ENCODE measurements around the gene ESYT3. TPM values are rescaled to one million over a fixed set of nuclear protein-coding genes. Genes with fewer than 3 reads are reported as not detected.

ESYT3 gene
- total and polyA plus RNA-seq, 9 of the 15 experiments (the other 6 are each of a cell fraction or from before 2014, with no cell fraction given) = not detected

GRCh38 chr3:138396752-138397410 is 37.5 kb upstream of the ESYT3 start:
- no peaks in the 10 kb centered on the region for H4K20me1 ChIP-seq (replicated peaks; ENCODE audit: control insufficient read depth, insufficient read depth, low read length)
- BruUV-seq (replicated peaks) = no TSS peak
- no peak overlapping the region for H3K9ac ChIP-seq (ENCODE audit: insufficient read depth in 1 of 2, low read depth in 2 of 2, low read length in 2 of 2)
- no peaks in the 10 kb centered on the region for H3K9me3 ChIP-seq (replicated peaks; ENCODE audit: control insufficient read depth, insufficient read depth, low read depth, low read length)
- no peak for TF ChIP-seq HNRNPH1 (optimal IDR thresholded peaks at IDR 0.05; ENCODE audit: low read depth, low read length)
- TF ChIP-seq ATF6 (CRISPR knock-in tag; IDR thresholded peaks at IDR 0.05) = no peak
- no peak for TF ChIP-seq NFE2 (IDR thresholded peaks at IDR 0.05; ENCODE audit: low read depth)
- TF ChIP-seq E2F6 (IDR thresholded peaks at IDR 0.05; ENCODE audit: borderline replicate concordance in 1 of 2, extremely low read depth in 1 of 2, insufficient read depth in 1 of 2, insufficient read length in 1 of 2, low read depth in 1 of 2, low read length in 1 of 2, poor library complexity in 1 of 2, severe bottlenecking in 1 of 2) = no peak
- no peak for TF ChIP-seq ZNF436 (CRISPR knock-in tag; IDR thresholded peaks at IDR 0.05)
- TF ChIP-seq SRSF9 (IDR thresholded peaks at IDR 0.05; ENCODE audit: borderline replicate concordance, low read depth, low read length) = no peak
- TF ChIP-seq SRF (CRISPR knock-in tag; IDR thresholded peaks at IDR 0.05) = no peak
- FAIRE-seq = no peak
- H3K27ac ChIP-seq (ENCODE audit: extremely low read depth, low read depth, low read length) = no peak overlapping the region
- H3K4me1 ChIP-seq (replicated peaks in 1 of 2; ENCODE audit: control insufficient read depth in 2 of 2, insufficient read depth in 2 of 2, low read length in 2 of 2) = no peaks in the 10 kb centered on the region
- no peak overlapping the region for H3K4me3 ChIP-seq
- no peaks in the 10 kb centered on the region for H3K36me3 ChIP-seq (ENCODE audit: control insufficient read depth, insufficient read depth, low read length)
- ChIA-PET POLR2A (interaction anchor here (0.7 kb wide), 1 partner anchor 550 kb away, joined by 3 read pairs; no protein-coding TSS in a partner anchor), CTCF (ENCODE audit: low intra/inter-chr PET ratio) (no interaction called here)
- no peak overlapping the region for H2AFZ ChIP-seq (ENCODE audit: low read depth, low read length)
- H3K9me1 ChIP-seq (ENCODE audit: control insufficient read depth, insufficient read depth, low read length) = no peaks in the 10 kb centered on the region
- no peak overlapping the region for H3K4me2 ChIP-seq (ENCODE audit: insufficient read depth, low read length)
- intact Hi-C loops (cut with micrococcal nuclease) = no loop called here
- in situ Hi-C loops (cut with MboI) = no loop called here
- 36% methylated on average over 6 of the region's 14 CpGs for WGBS (ENCODE audit: insufficient coverage, low coverage, missing lambda C conversion rate)
- H3K27me3 ChIP-seq (ENCODE audit: control insufficient read depth in 2 of 2, insufficient read depth in 2 of 2, low read length in 2 of 2) = peaks cover 0 to 21% of the 10 kb centered on the region in 2 experiments; a peak in 2 of 5 replicates
- H3K79me2 ChIP-seq (ENCODE audit: control insufficient read depth, insufficient read depth, low read length) = no peaks in the 10 kb centered on the region
- DNase-seq (ENCODE audit: extremely low read depth in 1 of 4, low spot score in 3 of 4) = no peak
- no peak; the same call in 2 of the 3 replicates for ATAC-seq

Data from K562 (cell line).